WERI-Rb-1 (cell line): ENCODE results near the gene ZFAND6.
A peak's percentile ranks its signal among the peaks of the same experiment; 100 is the strongest.

Experiments
- DNase-seq: peaks from one replicate; pipeline ENCODE4 v3.0.0-alpha.2; 2020
- H3K27ac ChIP-seq: fragments of 250-450 bp; sonication (Bioruptor Pico); 2 replicates; pipeline ENCODE4 v1.5.1; 2020; ENCODE audit warnings: mild to moderate bottlenecking, moderate library complexity
- H3K27me3 ChIP-seq: fragments of 250-450 bp; sonication (Bioruptor Pico); 2 replicates; pipeline ENCODE4 v1.5.1; 2021; ENCODE audit warnings: mild to moderate bottlenecking, low read depth, moderate library complexity; ENCODE audit not compliant: insufficient read depth, severe bottlenecking
- H3K36me3 ChIP-seq: fragments of 250-450 bp; sonication (Bioruptor Pico); 2 replicates; pipeline ENCODE4 v1.5.1; 2020; ENCODE audit warnings: mild to moderate bottlenecking, moderate library complexity
- H3K4me3 ChIP-seq: 2 replicates; pipeline ENCODE4 v1.5.1; 2011; ENCODE audit warnings: low read depth, mild to moderate bottlenecking, control low read depth, low read length
- H3K9me3 ChIP-seq: fragments of 250-450 bp; sonication (Bioruptor Pico); 2 replicates; pipeline ENCODE4 v1.5.1; 2021; ENCODE audit warnings: mild to moderate bottlenecking, moderate library complexity; ENCODE audit not compliant: severe bottlenecking
- TF ChIP-seq, protein P1 (sequence below): IDR thresholded peaks from 2 replicates; pipeline ENCODE4 v1.5.1; 2011; ENCODE audit warnings: low read depth, mild to moderate bottlenecking, control low read depth, inconsistent platforms, low read length

ZFAND6 gene

DNA sequence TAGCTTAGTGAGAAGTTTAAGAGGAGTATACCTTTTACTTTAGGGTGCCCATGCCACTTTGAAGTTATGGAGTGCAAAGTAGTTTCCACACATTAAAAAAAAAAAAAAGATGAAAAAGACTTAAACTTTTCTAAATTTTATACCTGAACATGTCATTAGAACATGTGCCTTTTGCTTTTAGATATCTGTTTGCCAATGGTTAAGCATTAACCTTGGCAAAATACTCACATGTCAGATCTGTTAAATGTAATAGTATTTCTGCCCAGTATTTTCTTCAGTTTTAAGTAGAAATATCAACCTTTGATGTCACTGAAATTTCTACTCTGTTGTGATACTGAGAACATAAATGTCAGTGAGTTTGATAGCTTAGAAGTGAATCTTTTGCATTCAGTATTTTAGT, 12.2 kb downstream of the ZFAND6 start:
- Histone ChIP-seq H3K9me3 (no peaks in the 10 kb centered on the region), H3K27me3 (no peaks in the 10 kb centered on the region), H3K27ac (peak overlapping the region; percentile 14), H3K4me3 (no peak overlapping the region), H3K36me3 (no peaks in the 10 kb centered on the region)
- DNase-seq: no peak
- TF ChIP-seq, protein P1, sequence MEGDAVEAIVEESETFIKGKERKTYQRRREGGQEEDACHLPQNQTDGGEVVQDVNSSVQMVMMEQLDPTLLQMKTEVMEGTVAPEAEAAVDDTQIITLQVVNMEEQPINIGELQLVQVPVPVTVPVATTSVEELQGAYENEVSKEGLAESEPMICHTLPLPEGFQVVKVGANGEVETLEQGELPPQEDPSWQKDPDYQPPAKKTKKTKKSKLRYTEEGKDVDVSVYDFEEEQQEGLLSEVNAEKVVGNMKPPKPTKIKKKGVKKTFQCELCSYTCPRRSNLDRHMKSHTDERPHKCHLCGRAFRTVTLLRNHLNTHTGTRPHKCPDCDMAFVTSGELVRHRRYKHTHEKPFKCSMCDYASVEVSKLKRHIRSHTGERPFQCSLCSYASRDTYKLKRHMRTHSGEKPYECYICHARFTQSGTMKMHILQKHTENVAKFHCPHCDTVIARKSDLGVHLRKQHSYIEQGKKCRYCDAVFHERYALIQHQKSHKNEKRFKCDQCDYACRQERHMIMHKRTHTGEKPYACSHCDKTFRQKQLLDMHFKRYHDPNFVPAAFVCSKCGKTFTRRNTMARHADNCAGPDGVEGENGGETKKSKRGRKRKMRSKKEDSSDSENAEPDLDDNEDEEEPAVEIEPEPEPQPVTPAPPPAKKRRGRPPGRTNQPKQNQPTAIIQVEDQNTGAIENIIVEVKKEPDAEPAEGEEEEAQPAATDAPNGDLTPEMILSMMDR: no peak

- DNase-seq: peak; percentile 26
- Histone ChIP-seq H3K9me3 (no peaks in the 10 kb centered on the region), H3K4me3 (peak overlapping the region; percentile 63), H3K36me3 (no peaks in the 10 kb centered on the region), H3K27me3 (no peaks in the 10 kb centered on the region), H3K27ac (peak overlapping the region; percentile 18)
- TF ChIP-seq, protein P1: no peak
These were observed 13.0 kb downstream of the ZFAND6 start for GRCh38 chr15:80072285-80072994.

DNA sequence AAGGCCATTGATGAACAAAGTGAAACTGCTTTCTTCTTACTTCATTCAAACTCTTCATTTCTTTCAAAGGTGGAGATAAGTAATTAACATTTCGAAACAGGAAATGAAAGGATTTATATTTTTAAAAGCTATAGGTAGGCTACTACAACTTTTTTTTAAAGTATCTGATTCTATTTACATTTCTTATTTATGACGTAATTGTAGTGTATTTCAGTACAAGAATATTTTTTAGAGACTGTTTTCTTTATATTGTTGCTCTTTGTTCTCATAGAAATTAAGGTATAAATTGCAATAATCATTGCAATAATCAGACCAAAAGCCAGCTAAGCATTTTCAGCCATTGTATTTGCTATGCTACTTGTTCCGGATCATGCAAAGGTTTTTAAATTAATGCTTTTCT, 13.7 kb downstream of the ZFAND6 start:
- Histone ChIP-seq H3K9me3 (no peaks in the 10 kb centered on the region), H3K4me3 (peak overlapping the region; percentile 63), H3K36me3 (no peaks in the 10 kb centered on the region), H3K27ac (no peak overlapping the region), H3K27me3 (no peaks in the 10 kb centered on the region)
- DNase-seq: no peak
- TF ChIP-seq, protein P1: no peak

DNA sequence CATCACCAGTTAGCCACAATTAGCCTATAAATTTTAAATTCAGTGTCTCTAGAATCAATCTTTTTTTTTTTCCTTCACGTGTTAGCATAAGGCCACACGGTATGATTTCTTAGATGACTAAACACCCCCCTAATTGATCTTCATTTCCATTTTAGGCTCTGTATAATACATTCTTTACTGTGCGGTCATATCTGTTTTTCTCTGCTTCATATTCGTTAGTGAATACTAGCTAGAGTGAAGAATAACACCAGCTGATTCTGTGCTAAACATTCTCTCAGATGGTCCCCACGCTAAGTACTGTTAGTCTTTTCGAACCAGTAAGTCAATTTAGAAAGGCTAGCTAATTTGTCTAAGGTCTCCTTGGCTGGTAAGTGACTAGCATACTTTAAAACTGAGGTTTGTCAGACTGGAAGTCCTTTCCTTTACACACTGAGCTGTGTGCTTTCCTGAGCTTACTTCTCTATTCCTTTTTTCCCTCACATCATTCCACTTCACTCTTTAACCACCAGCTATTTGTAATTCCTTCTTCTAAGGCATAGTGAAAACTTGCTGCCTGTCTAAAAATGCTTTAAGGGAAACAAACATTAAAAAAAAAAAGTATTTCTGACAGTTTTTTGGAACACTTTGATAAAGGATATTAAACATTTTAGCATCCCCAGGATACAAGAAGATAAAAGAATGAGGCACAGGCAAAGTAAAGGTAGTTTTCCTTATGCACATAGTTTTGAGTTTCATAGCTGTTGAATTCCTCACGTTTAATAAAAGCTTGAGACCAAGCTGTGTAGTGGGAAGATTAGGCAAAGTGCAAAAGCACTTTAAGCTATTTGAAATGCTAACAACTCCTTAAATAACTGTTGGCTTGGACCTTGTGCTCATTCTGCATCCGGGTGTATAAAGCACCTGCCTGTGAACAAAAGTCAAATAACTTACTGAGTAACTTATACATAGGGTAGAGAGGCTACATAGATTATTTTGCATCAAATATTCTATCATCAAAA, 17.1 kb downstream of the ZFAND6 start:
- no peaks in the 10 kb centered on the region for H3K9me3 ChIP-seq
- H3K27me3 ChIP-seq: no peaks in the 10 kb centered on the region
- TF ChIP-seq, protein P1: no peak
- no peak overlapping the region for H3K4me3 ChIP-seq
- no peaks in the 10 kb centered on the region for H3K36me3 ChIP-seq
- H3K27ac ChIP-seq: no peak overlapping the region
- no peak for DNase-seq

- no peak for DNase-seq
- Histone ChIP-seq H3K27me3 (no peaks in the 10 kb centered on the region), H3K27ac (no peak overlapping the region), H3K9me3 (no peaks in the 10 kb centered on the region), H3K36me3 (no peaks in the 10 kb centered on the region), H3K4me3 (no peak overlapping the region)
- TF ChIP-seq, protein P1: no peak
These were observed 21.9 kb downstream of the ZFAND6 start for GRCh38 chr15:80081390-80081789.
